HCT116 (cell line): Measurements from ENCODE around the gene LACTB. TPM values are rescaled to one million over a fixed set of nuclear protein-coding genes. Genes with fewer than 3 reads are reported as not detected.

Source experiments
- ATAC-seq: fragments of 200-7000 bp; cut with Tn5 transposase; 2 replicates; pipeline ENCODE4 v1.9.1; 2020; ENCODE audit warnings: mild to moderate bottlenecking, moderate library complexity
- BruUV-seq: library from RNA; stranded (reverse); fragments of 400-500 nt; replicated peaks from 2 replicates; lab custom pipeline; 2021; lab: Mats Ljungman, UMichigan
- CTCF ChIA-PET: fragments of 300-600 bp; sonication (Branson Sonifier 250); formaldehyde crosslinking; loops from one replicate; lab custom pipeline; 2021; ENCODE audit warnings: antibody characterized with exemption; lab: Charles Lee
- POLR2A ChIA-PET: fragments of 300-600, 350-600 bp; sonication (Branson Sonifier 250); formaldehyde crosslinking; loops from one replicate; lab custom pipeline; 2021; ENCODE audit warnings: antibody characterized with exemption; lab: Charles Lee
- RAD21 ChIA-PET, 2 experiments: fragments of 300-600 bp; sonication (Branson Sonifier 250); formaldehyde crosslinking; loops; one replicate each; lab custom pipeline; 2023; ENCODE audit warnings: low total read pairs in 2 of 2; ENCODE audit not compliant: uncharacterized antibody in 2 of 2, unreplicated experiment in 2 of 2, low non-redundant PET in 1 of 2; lab: Charles Lee
- DNase-seq: peaks from one replicate; pipeline ENCODE4 v3.0.0-alpha.2; 2010; ENCODE audit warnings: low read depth, low spot score
- H2AFZ ChIP-seq: fragments of 200-600 bp; shearing (Covaris generic), sonication (generic); 2 replicates; pipeline ENCODE4 v1.6.1; 2017; ENCODE audit warnings: low read depth, mixed run types, mixed read lengths, antibody characterized with exemption, low read length; ENCODE audit not compliant: poor library complexity, severe bottlenecking
- H3K27ac ChIP-seq: 2 replicates; pipeline ENCODE4 v1.5.1; 2012; ENCODE audit warnings: low read depth, low read length
- H3K27me3 ChIP-seq: fragments of 200-600 bp; sonication (generic); 2 replicates; pipeline ENCODE4 v1.6.1; 2016; ENCODE audit warnings: mixed run types, low read length, mixed read lengths; ENCODE audit not compliant: insufficient read depth
- H3K36me3 ChIP-seq, 2 experiments: fragments of 200-500 bp in 1 of 2; fragments of 200-600 bp in 1 of 2; sonication (Bioruptor generic) in 1 of 2; sonication (generic) in 1 of 2; 2 replicates each; pipeline versions ENCODE4 v1.5.1 to v1.6.1; 2014 to 2016; ENCODE audit warnings: low read length in 2 of 2, inconsistent platforms in 1 of 2, mixed read lengths in 1 of 2, mixed run types in 1 of 2; ENCODE audit not compliant: insufficient read depth in 2 of 2, control insufficient read depth in 1 of 2
- H3K4me1 ChIP-seq, 2 experiments: fragments of 200-600 bp in 1 of 2; sonication (generic) in 1 of 2; 2 replicates each; pipeline versions ENCODE4 v1.5.1 to v1.6.1; 2012 to 2017; ENCODE audit warnings: low read length in 2 of 2, inconsistent platforms in 1 of 2, mild to moderate bottlenecking in 1 of 2, mixed read lengths in 1 of 2, mixed run types in 1 of 2, moderate library complexity in 1 of 2; ENCODE audit not compliant: insufficient read depth in 2 of 2, control insufficient read depth in 1 of 2
- H3K4me2 ChIP-seq: fragments of 200-600 bp; sonication (generic); 2 replicates; pipeline ENCODE4 v1.6.1; 2017; ENCODE audit warnings: mixed run types, low read length, mixed read lengths
- H3K4me3 ChIP-seq, 2 experiments: fragments of 200-600 bp in 1 of 2; sonication (generic) in 1 of 2; replicated peaks in 1 of 2; 2 replicates each; pipeline ENCODE4 v1.5.1; 2011 to 2016; ENCODE audit warnings: low read length in 2 of 2, control low read depth in 1 of 2, low read depth in 1 of 2, mild to moderate bottlenecking in 1 of 2, mixed read lengths in 1 of 2, mixed run types in 1 of 2
- H3K79me2 ChIP-seq: fragments of 200-600 bp; sonication (generic); 2 replicates; pipeline ENCODE4 v1.6.1; 2017; ENCODE audit warnings: mild to moderate bottlenecking, mixed run types, low read length, moderate library complexity, mixed read lengths; ENCODE audit not compliant: insufficient read depth
- H3K9ac ChIP-seq: fragments of 200-600 bp; sonication (generic); 2 replicates; pipeline ENCODE4 v1.6.1; 2016; ENCODE audit warnings: low read length, mixed read lengths
- H3K9me2 ChIP-seq: fragments of 200-600 bp; sonication (generic), shearing (Covaris generic); 2 replicates; pipeline ENCODE4 v1.6.1; 2017; ENCODE audit warnings: mixed run types, mild to moderate bottlenecking, moderate library complexity; ENCODE audit not compliant: insufficient read depth
- H3K9me3 ChIP-seq, 2 experiments: fragments of 200-500 bp in 1 of 2; fragments of 200-600 bp in 1 of 2; sonication (Bioruptor generic) in 1 of 2; sonication (generic) in 1 of 2; 2 replicates each; pipeline ENCODE4 v1.6.1; 2014 to 2017; ENCODE audit warnings: low read length in 2 of 2, mixed read lengths in 2 of 2, inconsistent platforms in 1 of 2, low read depth in 1 of 2, mild to moderate bottlenecking in 1 of 2, mixed run types in 1 of 2, moderate library complexity in 1 of 2; ENCODE audit not compliant: control insufficient read depth in 1 of 2, insufficient read depth in 1 of 2
- H4K20me1 ChIP-seq: fragments of 200-600 bp; sonication (generic), shearing (Covaris generic); 2 replicates; pipeline ENCODE4 v1.6.1; 2017; ENCODE audit warnings: mixed run types, mild to moderate bottlenecking, moderate library complexity; ENCODE audit not compliant: insufficient read depth
- CEBPB ChIP-seq: IDR thresholded peaks from 2 replicates; pipeline ENCODE4 v1.6.1; 2012; ENCODE audit warnings: low read depth
- CTCF ChIP-seq, 3 experiments: fragments of 200-600 bp in 1 of 3; sonication (generic) in 1 of 3; IDR thresholded peaks in 2 of 3; conservative IDR thresholded peaks in 1 of 3; 2 replicates each; pipeline ENCODE4 v1.5.1; 2012 to 2017; ENCODE audit warnings: low read depth in 2 of 3, low read length in 2 of 3, antibody characterized with exemption in 1 of 3, borderline replicate concordance in 1 of 3, control low read depth in 1 of 3, mild to moderate bottlenecking in 1 of 3, mixed read lengths in 1 of 3, mixed run types in 1 of 3, moderate library complexity in 1 of 3; ENCODE audit not compliant: insufficient read depth in 1 of 3
- EZH2 ChIP-seq: fragments of 200-600 bp; sonication (generic); IDR thresholded peaks from 2 replicates; pipeline ENCODE4 v1.6.1; 2017; ENCODE audit warnings: antibody characterized with exemption, mixed run types
- EZH2phosphoT487 ChIP-seq: fragments of 200-600 bp; IDR thresholded peaks from 2 replicates; pipeline ENCODE4 v1.6.1; 2018; ENCODE audit warnings: antibody characterized with exemption, borderline replicate concordance
- FOSL1 ChIP-seq: IDR thresholded peaks from 2 replicates; pipeline ENCODE4 v1.6.1; 2012; ENCODE audit warnings: low read depth
- JUND ChIP-seq: IDR thresholded peaks from 2 replicates; pipeline ENCODE4 v1.6.1; 2012
- MAX ChIP-seq: IDR thresholded peaks from 2 replicates; pipeline ENCODE4 v1.6.1; 2012
- POLR2A ChIP-seq: IDR thresholded peaks from 2 replicates; pipeline ENCODE4 v1.7.0; 2011; ENCODE audit warnings: borderline replicate concordance; ENCODE audit not compliant: insufficient read depth, insufficient read length; ENCODE audit errors: extremely low read depth
- RAD21 ChIP-seq: IDR thresholded peaks from 2 replicates; pipeline ENCODE4 v1.6.1; 2012; ENCODE audit warnings: low read depth, mild to moderate bottlenecking
- SIN3A ChIP-seq: IDR thresholded peaks from 2 replicates; pipeline ENCODE4 v1.6.1; 2012; ENCODE audit warnings: low read depth
- SP1 ChIP-seq: IDR thresholded peaks from 2 replicates; pipeline ENCODE4 v1.6.1; 2012; ENCODE audit warnings: low read depth
- TCF7L2 ChIP-seq: IDR thresholded peaks from 2 replicates; pipeline ENCODE4 v1.7.0; 2011; ENCODE audit warnings: borderline replicate concordance, inconsistent platforms; ENCODE audit not compliant: insufficient read depth, insufficient read length; ENCODE audit errors: extremely low read depth
- ZFX ChIP-seq: fragments of 450-650 bp; IDR thresholded peaks from 2 replicates; pipeline ENCODE4 v1.6.1; 2017
- ZNF274 ChIP-seq: fragments of 200-500 bp; sonication (Bioruptor generic); IDR thresholded peaks from 2 replicates; pipeline ENCODE4 v1.6.1; 2014; ENCODE audit warnings: mild to moderate bottlenecking, low read depth, low read length, inconsistent platforms
- intact Hi-C: fragments of 100-400 bp; cut with micrococcal nuclease; formaldehyde crosslinking; loops from 2 replicates; pipeline ENCODE4 v1.10.0; 2022
- total RNA-seq: library from RNA; stranded (reverse); gene quantifications from one replicate; pipeline ENCODE4 v1.2.1, GENCODE V29; 2021; ENCODE audit not compliant: unreplicated experiment

The LACTB gene
- total RNA-seq, 1 experiment from 2014 or later = 7.6 TPM

GRCh38 chr15:63073497-63074172 is 48.0 kb upstream of the LACTB start:
- Histone ChIP-seq H3K9ac (no peak overlapping the region), H3K36me3 (no peaks in the 10 kb centered on the region), H3K9me2 (no peaks in the 10 kb centered on the region), H3K4me3 (no peak overlapping the region), H3K4me2 (no peak overlapping the region), H3K9me3 (no peaks in the 10 kb centered on the region)
- intact Hi-C loops = no loop called here
- no TSS peak for BruUV-seq
- POLR2A ChIA-PET = no interaction called here
- DNase-seq = no peak
- TF ChIP-seq EZH2 (no peak), FOSL1 (no peak), ZFX (no peak), EZH2phosphoT487 (no peak), CEBPB (no peak)
- TF ChIP-seq, all 23 proteins: peak for 0
- no peaks in the 10 kb centered on the region for H3K4me1 ChIP-seq
- H4K20me1 ChIP-seq = no peaks in the 10 kb centered on the region
- RAD21 ChIA-PET = no interaction called here
- no peak overlapping the region for H3K27ac ChIP-seq
- no peaks in the 10 kb centered on the region for H3K27me3 ChIP-seq
- CTCF ChIA-PET = interaction anchor here (1.5 kb wide), 1 partner anchor 25 kb away, joined by 4 read pairs; no protein-coding TSS in a partner anchor
- H2AFZ ChIP-seq = no peak overlapping the region
- ATAC-seq = no peak
- no peaks in the 10 kb centered on the region for H3K79me2 ChIP-seq

GRCh38 chr15:63075015-63075983 is 46.4 kb upstream of the LACTB start:
- H2AFZ ChIP-seq = no peak overlapping the region
- TF ChIP-seq POLR2A (no peak), EZH2 (no peak), TCF7L2 (no peak), CTCF (IDR thresholded peaks at IDR 0.05 in 2 of 3, conservative IDR thresholded peaks at IDR 0.05 in 1 of 3; ENCODE audit: borderline replicate concordance in 1 of 3, insufficient read depth in 1 of 3, low read depth in 2 of 3, low read length in 2 of 3) (no peak), JUND (no peak), ZNF274 (no peak), SIN3A (no peak), MAX (no peak), ZFX (no peak), RAD21 (no peak), SP1 (no peak)

More at GRCh38 chr15:63075015-63075983, 46.4 kb upstream of the LACTB start:
- H4K20me1 ChIP-seq = no peaks in the 10 kb centered on the region
- ChIA-PET POLR2A (no interaction called here), RAD21 (no interaction called here), CTCF (no interaction called here)
- H3K9me3 ChIP-seq = no peaks in the 10 kb centered on the region
- no peaks in the 10 kb centered on the region for H3K36me3 ChIP-seq
- intact Hi-C loops = no loop called here
- H3K27ac ChIP-seq = no peak overlapping the region
- DNase-seq = no peak
- H3K9me2 ChIP-seq = no peaks in the 10 kb centered on the region
- H3K4me2 ChIP-seq = no peak overlapping the region
- no TSS peak for BruUV-seq
- H3K4me3 ChIP-seq = no peak overlapping the region
- no peak overlapping the region for H3K9ac ChIP-seq
- peaks cover 7 to 10% of the 10 kb centered on the region in 2 experiments; a peak in 3 of 4 replicates for H3K4me1 ChIP-seq
- H3K79me2 ChIP-seq = no peaks in the 10 kb centered on the region
- no peaks in the 10 kb centered on the region for H3K27me3 ChIP-seq
- ATAC-seq = no peak
